ENCODE measurements around the gene GCC1. TPM values are rescaled to one million over a fixed set of nuclear protein-coding genes. Genes with fewer than 3 reads are reported as not detected.

GCC1 gene
- total RNA-seq, 1 experiment from 2014 or later: 9.6 TPM

GRCh38 chr7:127536394-127536691 lies 49.1 kb downstream of the GCC1 start:
- H3K4me3 ChIP-seq (ENCODE audit: insufficient read depth, low read depth, low read length): no peak overlapping the region
- peaks cover 41% of the 10 kb centered on the region for H3K27me3 ChIP-seq (ENCODE audit: control insufficient read depth, insufficient read depth, low read length)
- H3K36me3 ChIP-seq (replicated peaks; ENCODE audit: control insufficient read depth, insufficient read depth, low read length): no peaks in the 10 kb centered on the region
- no peak for DNase-seq

- Histone ChIP-seq H3K4me3 (ENCODE audit: insufficient read depth, low read depth, low read length) (no peak overlapping the region), H3K36me3 (replicated peaks; ENCODE audit: control insufficient read depth, insufficient read depth, low read length) (no peaks in the 10 kb centered on the region), H3K27me3 (ENCODE audit: control insufficient read depth, insufficient read depth, low read length) (peaks cover 42% of the 10 kb centered on the region)
- DNase-seq: no peak
Observed at GRCh38 chr7:127535546-127536393, 49.6 kb downstream of the GCC1 start.

GRCh38 chr7:127534636-127535035 lies 50.8 kb downstream of the GCC1 start:
- Histone ChIP-seq H3K27me3 (ENCODE audit: control insufficient read depth, insufficient read depth, low read length) (peaks cover 43% of the 10 kb centered on the region), H3K4me3 (ENCODE audit: insufficient read depth, low read depth, low read length) (no peak overlapping the region)
- no peak for DNase-seq

GRCh38 chr7:127532736-127533135 lies 52.7 kb downstream of the GCC1 start:
- DNase-seq: no peak
- H3K27me3 ChIP-seq (ENCODE audit: control insufficient read depth, insufficient read depth, low read length): peaks cover 43% of the 10 kb centered on the region
- H3K36me3 ChIP-seq (replicated peaks; ENCODE audit: control insufficient read depth, insufficient read depth, low read length): no peaks in the 10 kb centered on the region
- H3K4me3 ChIP-seq (ENCODE audit: insufficient read depth, low read depth, low read length): no peak overlapping the region

More at GRCh38 chr7:127534636-127535035, 50.8 kb downstream of the GCC1 start:
- no peaks in the 10 kb centered on the region for H3K36me3 ChIP-seq (replicated peaks; ENCODE audit: control insufficient read depth, insufficient read depth, low read length)

- no peak for DNase-seq
- H3K36me3 ChIP-seq (replicated peaks; ENCODE audit: control insufficient read depth, insufficient read depth, low read length): no peaks in the 10 kb centered on the region
- no peak overlapping the region for H3K4me3 ChIP-seq (ENCODE audit: insufficient read depth, low read depth, low read length)
- peaks cover 43% of the 10 kb centered on the region for H3K27me3 ChIP-seq (ENCODE audit: control insufficient read depth, insufficient read depth, low read length)
Observed at GRCh38 chr7:127532151-127532550, 53.2 kb downstream of the GCC1 start.

Other genes starting within 250 kb of the GCC1 start
- gene ZNF800, start 192.9 kb downstream of the GCC1 start, total RNA-seq (2014; rRNA removed; shearing (Covaris generic)): 2.4 and 4.6 TPM in 2 replicates
- gene ARF5, start 2.8 kb upstream of the GCC1 start, total RNA-seq (2014; rRNA removed; shearing (Covaris generic)): 180 and 210 TPM in 2 replicates
- gene FSCN3, start 8.1 kb upstream of the GCC1 start, total RNA-seq (2014; rRNA removed; shearing (Covaris generic)): 0.52 and 5.0 TPM in 2 replicates
- gene PAX4, start 32.5 kb upstream of the GCC1 start, total RNA-seq (2014; rRNA removed; shearing (Covaris generic)): 0.07 TPM in 1 of 2 replicates, not detected in the other
- gene SND1, start 66.6 kb upstream of the GCC1 start, total RNA-seq (2014; rRNA removed; shearing (Covaris generic)): 196 and 205 TPM in 2 replicates